ENCODE results near the gene LIG1.

Gene LIG1

GRCh38 chr19:48181505-48181904, 11.4 kb upstream of the LIG1 start:
- DNase-seq (ENCODE audit: low spot score), result no peak

GRCh38 chr19:48176226-48176625, 6.1 kb upstream of the LIG1 start:
- DNase-seq (ENCODE audit: low spot score), result no peak

- DNase-seq (ENCODE audit: low spot score), result no peak
Observed at GRCh38 chr19:48175578-48175977, 5.4 kb upstream of the LIG1 start.

GRCh38 chr19:48174445-48175030, 4.4 kb upstream of the LIG1 start:
- DNase-seq (ENCODE audit: low spot score), result no peak

GRCh38 chr19:48171710-48172109, 1.6 kb upstream of the LIG1 start:
- DNase-seq (ENCODE audit: low spot score), result no peak

GRCh38 chr19:48170817-48171347, 738 bp upstream of the LIG1 start:
- no peak for DNase-seq (ENCODE audit: low spot score)

GRCh38 chr19:48169578-48169938, 586 bp downstream of the LIG1 start:
- peak; percentile 94 for DNase-seq (ENCODE audit: low spot score)

- DNase-seq (ENCODE audit: low spot score), result no peak
Observed at GRCh38 chr19:48168689-48169088, 1.5 kb downstream of the LIG1 start.

- no peak for DNase-seq (ENCODE audit: low spot score)
Observed at GRCh38 chr19:48158210-48158790, 11.8 kb downstream of the LIG1 start.

- DNase-seq (ENCODE audit: low spot score), result no peak
Observed at GRCh38 chr19:48154003-48154402, 16.1 kb downstream of the LIG1 start.

- DNase-seq (ENCODE audit: low spot score), result peak; percentile 75
Observed at GRCh38 chr19:48152551-48152950, 17.6 kb downstream of the LIG1 start.

GRCh38 chr19:48149430-48149829, 20.7 kb downstream of the LIG1 start:
- no peak for DNase-seq (ENCODE audit: low spot score)

GRCh38 chr19:48148576-48148975, 21.6 kb downstream of the LIG1 start:
- DNase-seq (ENCODE audit: low spot score), result no peak

GRCh38 chr19:48147597-48148175, 22.5 kb downstream of the LIG1 start:
- DNase-seq (ENCODE audit: low spot score), result no peak

- no peak for DNase-seq (ENCODE audit: low spot score)
Observed at GRCh38 chr19:48139053-48139452, 31.1 kb downstream of the LIG1 start.

- DNase-seq (ENCODE audit: low spot score), result no peak
Observed at GRCh38 chr19:48137411-48137810, 32.7 kb downstream of the LIG1 start.

GRCh38 chr19:48136547-48136946, 33.6 kb downstream of the LIG1 start:
- no peak for DNase-seq (ENCODE audit: low spot score)

- no peak for DNase-seq (ENCODE audit: low spot score)
Observed at GRCh38 chr19:48135411-48135810, 34.7 kb downstream of the LIG1 start.

GRCh38 chr19:48133094-48133493, 37.0 kb downstream of the LIG1 start:
- DNase-seq (ENCODE audit: low spot score), result no peak

GRCh38 chr19:48127561-48127960, 42.6 kb downstream of the LIG1 start:
- no peak for DNase-seq (ENCODE audit: low spot score)

- DNase-seq (ENCODE audit: low spot score), result peak; percentile 53
Observed at GRCh38 chr19:48123907-48124651, 46.1 kb downstream of the LIG1 start.

- DNase-seq (ENCODE audit: low spot score), result no peak
Observed at GRCh38 chr19:48122421-48122820, 47.7 kb downstream of the LIG1 start.

GRCh38 chr19:48121909-48122371, 48.2 kb downstream of the LIG1 start:
- no peak for DNase-seq (ENCODE audit: low spot score)
